HS-5 (cell line): Measurements from ENCODE around the gene ANKRD40CL.

Experiments used
- DNase-seq: peaks from one replicate; pipeline ENCODE4 v3.0.0-alpha.2; 2012; ENCODE audit warnings: low read depth

ANKRD40CL gene

DNA sequence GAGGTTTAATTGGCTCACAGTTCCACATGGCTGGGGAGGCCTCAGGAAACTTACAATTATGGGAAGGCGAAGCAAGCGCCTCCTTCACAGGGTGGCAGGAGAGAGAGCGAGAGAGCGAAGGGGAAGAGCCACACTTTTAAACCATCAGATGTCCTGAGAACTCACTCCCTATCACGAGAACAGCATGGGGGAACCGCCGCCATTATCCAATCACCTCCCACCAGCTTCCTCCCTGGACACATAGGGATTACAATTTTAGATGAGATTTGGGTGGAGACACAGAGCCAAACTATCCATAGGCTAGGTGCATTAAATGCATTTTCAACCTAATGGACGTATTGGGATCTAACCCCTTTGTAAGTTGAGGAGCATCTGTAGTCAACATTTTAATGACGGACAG lies 54.7 kb downstream of the ANKRD40CL start:
- no peak for DNase-seq
